Sigmoid colon (tissue), 7 donors: ENCODE results near the gene RPL7A. TPM values are rescaled to one million over a fixed set of nuclear protein-coding genes. Genes with fewer than 3 reads are reported as not detected.

Source experiments
- DNase-seq: peaks from one replicate; pipeline ENCODE4 v3.0.0-alpha.2; 2019
- H3K27ac ChIP-seq, 4 donors: fragments of 200-600 bp; sonication (generic); one replicate each; pipeline ENCODE4 v1.5.1; 2016 to 2019; ENCODE audit warnings: mild to moderate bottlenecking in 1 of 4
- H3K27me3 ChIP-seq, 3 donors: fragments of 200-600 bp; sonication (generic); one replicate each; pipeline ENCODE4 v1.5.1; 2019; ENCODE audit warnings: mild to moderate bottlenecking in 1 of 3
- H3K36me3 ChIP-seq, 4 donors: fragments of 200-600 bp; sonication (generic); one replicate each; pipeline ENCODE4 v1.5.1; 2016 to 2019
- H3K4me1 ChIP-seq, 4 donors: fragments of 200-600 bp; sonication (generic); one replicate each; pipeline ENCODE4 v1.5.1; 2017 to 2019
- H3K4me3 ChIP-seq, 4 donors: fragments of 200-600 bp; sonication (generic); one replicate each; pipeline ENCODE4 v1.5.1; 2017 to 2019; ENCODE audit warnings: mild to moderate bottlenecking in 2 of 4, moderate library complexity in 1 of 4
- H3K9me3 ChIP-seq, 4 donors: fragments of 200-600 bp in 3 of 4; sonication (generic) in 3 of 4; one replicate each; pipeline versions ENCODE4 v1.5.1 to v1.6.1; 2013 to 2019
- CTCF ChIP-seq, 4 experiments: fragments of 450-650 bp in 3 of 4; fragments of 200-600 bp in 1 of 4; IDR thresholded peaks; one replicate each; pipeline ENCODE4 v1.5.1; 2016 to 2019; ENCODE audit warnings: antibody characterized with exemption in 4 of 4, mild to moderate bottlenecking in 3 of 4, moderate library complexity in 2 of 4
- EP300 ChIP-seq, 4 donors: sonication (generic); formaldehyde crosslinking; IDR thresholded peaks; one replicate each; pipeline ENCODE4 v1.6.1; 2017; ENCODE audit warnings: antibody characterized with exemption in 4 of 4
- POLR2A ChIP-seq, 2 donors: fragments of 450-650 bp; IDR thresholded peaks; one replicate each; pipeline ENCODE4 v1.6.1; 2016; ENCODE audit warnings: antibody characterized with exemption in 2 of 2, mild to moderate bottlenecking in 2 of 2, moderate library complexity in 2 of 2
- POLR2AphosphoS5 ChIP-seq, 4 donors: sonication (generic); formaldehyde crosslinking; IDR thresholded peaks; one replicate each; pipeline ENCODE4 v1.6.1; 2017; ENCODE audit warnings: antibody characterized with exemption in 4 of 4
- WGBS, 2 donors: extraction: QIAGEN DNeasy Blood & Tissue Kit; methylation state at CpG; one replicate each; pipeline ENCODE4 v1.1.7; 2013; 5-methylcytosine and 5-hydroxymethylcytosine counted together
- intact Hi-C: fragments of 100-400 bp; cut with DNase I; formaldehyde crosslinking; loops from one replicate; pipeline ENCODE4 v1.15.1; 2023
- polyA plus RNA-seq, 3 donors: library from polyadenylated mRNA; stranded (reverse); fragments of 200-250 nt; gene quantifications; one replicate each; pipeline ENCODE4 v1.2.3, GENCODE V29; 2013
- total RNA-seq, 4 donors: library from RNA; depleted of rRNA; stranded (reverse); fragments of >200 nt; gene quantifications; one replicate each; pipeline ENCODE4 v1.1.0, GENCODE V29; 2016
- donor health status: healthy with polysubstance abuse.
- donor health status: Bipolar disorder and iron deficiency.
- donor health status: healthy.

The RPL7A gene
- total and polyA plus RNA-seq, 7 donors: 2,027 to 4,020 (median 2,494) TPM

GRCh38 chr9:133359399-133360175 is 11.6 kb downstream of the RPL7A start:
- no peak for DNase-seq
- no peaks in the 10 kb centered on the region for H3K9me3 ChIP-seq
- 63 to 77% methylated on average over 20 of the region's 20 CpGs for WGBS, 2 donors
- peak overlapping the region in 1 of 4 donors; percentile 8 for H3K27ac ChIP-seq
- H3K27me3 ChIP-seq: no peaks in the 10 kb centered on the region
- H3K4me1 ChIP-seq: peaks cover 0 to 30% (median 26%) of the 10 kb centered on the region in 4 donors
- peaks cover 0 to 51% (median 29%) of the 10 kb centered on the region in 4 donors for H3K36me3 ChIP-seq
- no peak for TF ChIP-seq CTCF (IDR thresholded peaks at IDR 0.05)
- TF ChIP-seq POLR2AphosphoS5 (IDR thresholded peaks at IDR 0.05): peak in 1 of 4 donors; percentile 1
- H3K4me3 ChIP-seq: no peak overlapping the region
- intact Hi-C loops: no loop called here

- TF ChIP-seq POLR2A (IDR thresholded peaks at IDR 0.05) (no peak), POLR2AphosphoS5 (IDR thresholded peaks at IDR 0.05) (no peak), EP300 (IDR thresholded peaks at IDR 0.05) (no peak), CTCF (IDR thresholded peaks at IDR 0.05) (no peak)
- Histone ChIP-seq H3K4me3 (no peak overlapping the region), H3K4me1 (peaks cover 0 to 19% (median 14%) of the 10 kb centered on the region in 4 donors), H3K9me3 (no peaks in the 10 kb centered on the region), H3K27ac (no peak overlapping the region), H3K36me3 (peaks cover 2 to 62% (median 36%) of the 10 kb centered on the region in 4 donors), H3K27me3 (no peaks in the 10 kb centered on the region)
- intact Hi-C loops: no loop called here
- 81% methylated on average over 21 of the region's 21 CpGs for WGBS, 2 donors
- no peak for DNase-seq
Measured at GRCh38 chr9:133360400-133361393, 12.7 kb downstream of the RPL7A start.

GRCh38 chr9:133361507-133362092 is 13.6 kb downstream of the RPL7A start:
- peaks cover 0 to 16% (median 12%) of the 10 kb centered on the region in 4 donors for H3K4me1 ChIP-seq
- no peak for DNase-seq
- H3K4me3 ChIP-seq: no peak overlapping the region
- peaks cover 11 to 71% (median 42%) of the 10 kb centered on the region in 4 donors for H3K36me3 ChIP-seq
- WGBS, 2 donors: 85 to 88% methylated on average over 13 of the region's 13 CpGs
- no peaks in the 10 kb centered on the region for H3K27me3 ChIP-seq
- intact Hi-C loops: no loop called here
- TF ChIP-seq POLR2AphosphoS5 (IDR thresholded peaks at IDR 0.05) (no peak), CTCF (IDR thresholded peaks at IDR 0.05) (no peak), POLR2A (IDR thresholded peaks at IDR 0.05) (no peak), EP300 (IDR thresholded peaks at IDR 0.05) (no peak)
- H3K27ac ChIP-seq: no peak overlapping the region
- no peaks in the 10 kb centered on the region for H3K9me3 ChIP-seq

- intact Hi-C loops: no loop called here
- Histone ChIP-seq H3K36me3 (peaks cover 16 to 78% (median 48%) of the 10 kb centered on the region in 4 donors), H3K27me3 (no peaks in the 10 kb centered on the region), H3K4me1 (peaks cover 0 to 12% (median 8%) of the 10 kb centered on the region in 4 donors), H3K27ac (no peak overlapping the region), H3K9me3 (no peaks in the 10 kb centered on the region), H3K4me3 (no peak overlapping the region)
- 89 to 92% methylated on average over 15 of the region's 15 CpGs for WGBS, 2 donors
- no peak for TF ChIP-seq POLR2A (IDR thresholded peaks at IDR 0.05)
- TF ChIP-seq CTCF (IDR thresholded peaks at IDR 0.05): no peak
- no peak for TF ChIP-seq EP300 (IDR thresholded peaks at IDR 0.05)
- no peak for TF ChIP-seq POLR2AphosphoS5 (IDR thresholded peaks at IDR 0.05)
- no peak for DNase-seq
Measured at GRCh38 chr9:133362359-133363044, 14.5 kb downstream of the RPL7A start.
